GM23338 (cell line): Measurements from ENCODE around the gene PML. TPM values are rescaled to one million over a fixed set of nuclear protein-coding genes. Genes with fewer than 3 reads are reported as not detected.

Source experiments
- ATAC-seq: fragments of 200-7000 bp; cut with Tn5 transposase; 3 replicates; pipeline ENCODE4 v1.9.1; 2020
- DNase-seq: peaks from one replicate; pipeline ENCODE4 v3.0.0-alpha.2; 2015; ENCODE audit warnings: low spot score
- H2AFZ ChIP-seq: fragments of 200-600 bp; sonication (generic); 2 replicates; pipeline ENCODE4 v1.8.0; 2016; ENCODE audit warnings: antibody characterized with exemption, mild to moderate bottlenecking, moderate library complexity
- H3F3A ChIP-seq: fragments of 200-600 bp; sonication (generic); replicated peaks from 2 replicates; pipeline ENCODE4 v1.8.0; 2017; ENCODE audit warnings: antibody characterized with exemption, mixed run types, low read depth
- H3K27ac ChIP-seq: fragments of 200-600 bp; sonication (generic); 2 replicates; pipeline ENCODE4 v1.6.1; 2016; ENCODE audit warnings: low read depth
- H3K27me3 ChIP-seq: fragments of 200-600 bp; sonication (generic); 2 replicates; pipeline ENCODE4 v1.8.0; 2016; ENCODE audit warnings: mild to moderate bottlenecking, mixed run types, moderate library complexity; ENCODE audit not compliant: insufficient read depth
- H3K36me3 ChIP-seq: fragments of 200-600 bp; sonication (generic); 2 replicates; pipeline ENCODE4 v1.8.0; 2016; ENCODE audit warnings: mild to moderate bottlenecking; ENCODE audit not compliant: insufficient read depth
- H3K4me1 ChIP-seq: fragments of 200-600 bp; sonication (generic); 2 replicates; pipeline ENCODE4 v1.8.0; 2016; ENCODE audit warnings: mild to moderate bottlenecking, moderate library complexity; ENCODE audit not compliant: insufficient read depth
- H3K4me2 ChIP-seq: fragments of 200-600 bp; sonication (generic); 2 replicates; pipeline ENCODE4 v1.7.1; 2017; ENCODE audit warnings: mixed run types
- H3K4me3 ChIP-seq: fragments of 200-600 bp; sonication (generic); 2 replicates; pipeline ENCODE4 v1.6.1; 2016; ENCODE audit warnings: mixed run types
- H3K79me2 ChIP-seq: fragments of 200-600 bp; sonication (generic); replicated peaks from 2 replicates; pipeline ENCODE4 v1.8.0; 2017; ENCODE audit warnings: mild to moderate bottlenecking; ENCODE audit not compliant: insufficient read depth
- H3K9me2 ChIP-seq: fragments of 200-600 bp; sonication (generic); 2 replicates; pipeline ENCODE4 v1.8.0; 2017; ENCODE audit not compliant: insufficient read depth
- H4K20me1 ChIP-seq: fragments of 200-600 bp; sonication (generic); replicated peaks from 2 replicates; pipeline ENCODE4 v1.8.0; 2017; ENCODE audit warnings: mild to moderate bottlenecking; ENCODE audit not compliant: insufficient read depth
- H3K27ac Mint-ChIP-seq: 2 replicates; pipeline ENCODE4 v1.8.0; 2020; ENCODE audit warnings: inconsistent platforms, mild to moderate bottlenecking, moderate library complexity, mixed read lengths
- H3K27me3 Mint-ChIP-seq: 3 replicates; pipeline ENCODE4 v1.8.0; 2022; ENCODE audit warnings: low read depth, mild to moderate bottlenecking, moderate library complexity, mixed read lengths, inconsistent platforms; ENCODE audit not compliant: insufficient read depth, poor library complexity
- H3K36me3 Mint-ChIP-seq: 3 replicates; pipeline ENCODE4 v1.8.0; 2021; ENCODE audit warnings: low read depth, mild to moderate bottlenecking, inconsistent platforms, moderate library complexity, mixed read lengths
- H3K4me1 Mint-ChIP-seq: 3 replicates; pipeline ENCODE4 v1.8.0; 2020; ENCODE audit warnings: mild to moderate bottlenecking, inconsistent platforms, mixed read lengths
- H3K4me3 Mint-ChIP-seq: 3 replicates; pipeline ENCODE4 v1.8.0; 2021; ENCODE audit warnings: moderate library complexity, mild to moderate bottlenecking, inconsistent platforms, mixed read lengths
- H3K9me3 Mint-ChIP-seq: 3 replicates; pipeline ENCODE4 v1.8.0; 2020; ENCODE audit warnings: moderate library complexity, mild to moderate bottlenecking, inconsistent platforms, mixed read lengths
- CREB1 ChIP-seq: fragments of 250-450 bp; sonication (Bioruptor Pico); IDR thresholded peaks from 2 replicates; pipeline ENCODE4 v1.5.0; 2020; ENCODE audit warnings: low read depth, mild to moderate bottlenecking, moderate library complexity
- EZH2 ChIP-seq: fragments of 200-600 bp; sonication (generic); IDR thresholded peaks from one replicate; pipeline ENCODE4 v1.8.0; 2017; ENCODE audit warnings: antibody characterized with exemption, mild to moderate bottlenecking, low read depth; ENCODE audit not compliant: unreplicated experiment
- EZH2phosphoT487 ChIP-seq: fragments of 200-600 bp; sonication (generic); IDR thresholded peaks from one replicate; pipeline ENCODE4 v1.8.1; 2018; ENCODE audit warnings: antibody characterized with exemption; ENCODE audit not compliant: unreplicated experiment
- JUNB ChIP-seq: IDR thresholded peaks from one replicate; pipeline ENCODE4 v1.6.1; 2016; ENCODE audit warnings: antibody characterized with exemption; ENCODE audit not compliant: unreplicated experiment
- NANOG ChIP-seq: IDR thresholded peaks from 2 replicates; pipeline ENCODE4 v1.6.1; 2016; ENCODE audit warnings: antibody characterized with exemption, borderline replicate concordance
- POLR2AphosphoS5 ChIP-seq: IDR thresholded peaks from 2 replicates; pipeline ENCODE4 v1.6.1; 2016; ENCODE audit warnings: antibody characterized with exemption, low read depth
- STAT1 ChIP-seq: IDR thresholded peaks from one replicate; pipeline ENCODE4 v1.6.1; 2016; ENCODE audit warnings: antibody characterized with exemption; ENCODE audit not compliant: unreplicated experiment
- ZNF114 ChIP-seq: fragments of 250-450 bp; sonication (Bioruptor Pico); IDR thresholded peaks from 2 replicates; pipeline ENCODE4 v1.5.0; 2020; ENCODE audit warnings: mild to moderate bottlenecking, moderate library complexity
- ZNF331 ChIP-seq: fragments of 250-450 bp; sonication (Bioruptor Pico); IDR thresholded peaks from 2 replicates; pipeline ENCODE4 v1.5.0; 2020; ENCODE audit warnings: low read depth, mild to moderate bottlenecking, moderate library complexity
- polyA plus RNA-seq: library from polyadenylated mRNA; unstranded; fragments of >200 nt; fragmentation: Nextera tagmentation; extraction: Ambion mirVana; gene quantifications from 2 replicates; pipeline ENCODE4 v1.2.1, GENCODE V29; 2016
- total RNA-seq: library from RNA; depleted of rRNA; stranded (reverse); fragments of >200 nt; shearing (Covaris generic); gene quantifications from 2 replicates; pipeline ENCODE4 v1.2.3, GENCODE V29; 2014
- TF ChIP-seq, protein P1 (sequence below), 2 experiments: fragments of 200-600 bp in 1 of 2; sonication (generic) in 1 of 2; conservative IDR thresholded peaks; 2 replicates each; pipeline versions ENCODE4 v1.5.1 to v1.6.1; 2016 to 2017; ENCODE audit warnings: antibody characterized with exemption in 2 of 2, low read depth in 2 of 2, mild to moderate bottlenecking in 2 of 2, moderate library complexity in 1 of 2
- TF ChIP-seq, protein P2 (sequence below): IDR thresholded peaks from 2 replicates; pipeline ENCODE4 v1.6.1; 2016; ENCODE audit warnings: antibody characterized with exemption
- TF ChIP-seq, protein P3 (sequence below): IDR thresholded peaks from one replicate; pipeline ENCODE4 v1.6.1; 2018; ENCODE audit warnings: antibody characterized with exemption; ENCODE audit not compliant: unreplicated experiment
- TF ChIP-seq, protein P4 (sequence below): fragments of 250-450 bp; sonication (Bioruptor Pico); IDR thresholded peaks from 2 replicates; pipeline ENCODE4 v1.5.0; 2020; ENCODE audit warnings: mild to moderate bottlenecking, moderate library complexity

The PML gene
- total and polyA plus RNA-seq, 2 experiments from 2014 or later = 19.0 to 73.1 TPM

DNA sequence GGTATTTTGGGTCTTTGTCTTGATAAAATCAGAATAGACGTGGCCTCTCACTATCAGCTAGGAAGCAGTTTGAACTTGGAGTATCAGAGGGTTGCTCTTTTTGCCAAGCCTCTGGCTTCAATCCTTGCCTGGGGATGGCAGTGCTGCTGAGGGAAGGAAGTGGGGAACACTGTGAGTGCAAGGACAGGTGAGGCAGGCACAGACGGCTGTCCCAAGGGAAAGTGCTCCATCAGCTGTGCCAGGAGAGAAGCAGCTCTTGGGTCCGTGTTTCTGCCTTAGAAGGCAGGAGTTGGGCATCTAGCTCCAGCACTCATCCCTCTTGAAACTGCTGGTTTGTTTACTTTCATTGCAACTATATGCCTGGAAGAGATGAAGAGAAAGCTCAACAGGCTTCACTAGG, 33.2 kb downstream of the PML start:
- Mint-ChIP-seq H3K4me1 (no peaks in the 10 kb centered on the region), H3K4me3 (no peak overlapping the region), H3K36me3 (peaks cover 17% of the 10 kb centered on the region), H3K9me3 (no peaks in the 10 kb centered on the region), H3K27ac (peak overlapping the region; percentile 72; the same call in 1 of the 2 replicates), H3K27me3 (peaks cover 6% of the 10 kb centered on the region)
- Histone ChIP-seq H3K27me3 (no peaks in the 10 kb centered on the region), H3K4me1 (no peaks in the 10 kb centered on the region), H4K20me1 (no peaks in the 10 kb centered on the region; the same call in 1 of the 2 replicates), H3F3A (no peaks in the 10 kb centered on the region), H3K9me2 (no peaks in the 10 kb centered on the region), H2AFZ (no peak overlapping the region), H3K36me3 (no peaks in the 10 kb centered on the region; the same call in 1 of the 2 replicates), H3K4me3 (no peak overlapping the region), H3K4me2 (no peak overlapping the region), H3K79me2 (no peaks in the 10 kb centered on the region), H3K27ac (no peak overlapping the region)
- TF ChIP-seq NANOG (no peak), CREB1 (CRISPR knock-in tag) (no peak), ZNF331 (CRISPR knock-in tag) (no peak), EZH2phosphoT487 (no peak), STAT1 (no peak), JUNB (no peak), EZH2 (no peak), POLR2AphosphoS5 (no peak), ZNF114 (no peak)
- TF ChIP-seq, protein P1, sequence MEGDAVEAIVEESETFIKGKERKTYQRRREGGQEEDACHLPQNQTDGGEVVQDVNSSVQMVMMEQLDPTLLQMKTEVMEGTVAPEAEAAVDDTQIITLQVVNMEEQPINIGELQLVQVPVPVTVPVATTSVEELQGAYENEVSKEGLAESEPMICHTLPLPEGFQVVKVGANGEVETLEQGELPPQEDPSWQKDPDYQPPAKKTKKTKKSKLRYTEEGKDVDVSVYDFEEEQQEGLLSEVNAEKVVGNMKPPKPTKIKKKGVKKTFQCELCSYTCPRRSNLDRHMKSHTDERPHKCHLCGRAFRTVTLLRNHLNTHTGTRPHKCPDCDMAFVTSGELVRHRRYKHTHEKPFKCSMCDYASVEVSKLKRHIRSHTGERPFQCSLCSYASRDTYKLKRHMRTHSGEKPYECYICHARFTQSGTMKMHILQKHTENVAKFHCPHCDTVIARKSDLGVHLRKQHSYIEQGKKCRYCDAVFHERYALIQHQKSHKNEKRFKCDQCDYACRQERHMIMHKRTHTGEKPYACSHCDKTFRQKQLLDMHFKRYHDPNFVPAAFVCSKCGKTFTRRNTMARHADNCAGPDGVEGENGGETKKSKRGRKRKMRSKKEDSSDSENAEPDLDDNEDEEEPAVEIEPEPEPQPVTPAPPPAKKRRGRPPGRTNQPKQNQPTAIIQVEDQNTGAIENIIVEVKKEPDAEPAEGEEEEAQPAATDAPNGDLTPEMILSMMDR (conservative IDR thresholded peaks at IDR 0.05; ENCODE audit: low read depth in 2 of 2) = no peak
- TF ChIP-seq, protein P2, sequence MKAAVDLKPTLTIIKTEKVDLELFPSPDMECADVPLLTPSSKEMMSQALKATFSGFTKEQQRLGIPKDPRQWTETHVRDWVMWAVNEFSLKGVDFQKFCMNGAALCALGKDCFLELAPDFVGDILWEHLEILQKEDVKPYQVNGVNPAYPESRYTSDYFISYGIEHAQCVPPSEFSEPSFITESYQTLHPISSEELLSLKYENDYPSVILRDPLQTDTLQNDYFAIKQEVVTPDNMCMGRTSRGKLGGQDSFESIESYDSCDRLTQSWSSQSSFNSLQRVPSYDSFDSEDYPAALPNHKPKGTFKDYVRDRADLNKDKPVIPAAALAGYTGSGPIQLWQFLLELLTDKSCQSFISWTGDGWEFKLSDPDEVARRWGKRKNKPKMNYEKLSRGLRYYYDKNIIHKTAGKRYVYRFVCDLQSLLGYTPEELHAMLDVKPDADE = no peak
- TF ChIP-seq, protein P3, sequence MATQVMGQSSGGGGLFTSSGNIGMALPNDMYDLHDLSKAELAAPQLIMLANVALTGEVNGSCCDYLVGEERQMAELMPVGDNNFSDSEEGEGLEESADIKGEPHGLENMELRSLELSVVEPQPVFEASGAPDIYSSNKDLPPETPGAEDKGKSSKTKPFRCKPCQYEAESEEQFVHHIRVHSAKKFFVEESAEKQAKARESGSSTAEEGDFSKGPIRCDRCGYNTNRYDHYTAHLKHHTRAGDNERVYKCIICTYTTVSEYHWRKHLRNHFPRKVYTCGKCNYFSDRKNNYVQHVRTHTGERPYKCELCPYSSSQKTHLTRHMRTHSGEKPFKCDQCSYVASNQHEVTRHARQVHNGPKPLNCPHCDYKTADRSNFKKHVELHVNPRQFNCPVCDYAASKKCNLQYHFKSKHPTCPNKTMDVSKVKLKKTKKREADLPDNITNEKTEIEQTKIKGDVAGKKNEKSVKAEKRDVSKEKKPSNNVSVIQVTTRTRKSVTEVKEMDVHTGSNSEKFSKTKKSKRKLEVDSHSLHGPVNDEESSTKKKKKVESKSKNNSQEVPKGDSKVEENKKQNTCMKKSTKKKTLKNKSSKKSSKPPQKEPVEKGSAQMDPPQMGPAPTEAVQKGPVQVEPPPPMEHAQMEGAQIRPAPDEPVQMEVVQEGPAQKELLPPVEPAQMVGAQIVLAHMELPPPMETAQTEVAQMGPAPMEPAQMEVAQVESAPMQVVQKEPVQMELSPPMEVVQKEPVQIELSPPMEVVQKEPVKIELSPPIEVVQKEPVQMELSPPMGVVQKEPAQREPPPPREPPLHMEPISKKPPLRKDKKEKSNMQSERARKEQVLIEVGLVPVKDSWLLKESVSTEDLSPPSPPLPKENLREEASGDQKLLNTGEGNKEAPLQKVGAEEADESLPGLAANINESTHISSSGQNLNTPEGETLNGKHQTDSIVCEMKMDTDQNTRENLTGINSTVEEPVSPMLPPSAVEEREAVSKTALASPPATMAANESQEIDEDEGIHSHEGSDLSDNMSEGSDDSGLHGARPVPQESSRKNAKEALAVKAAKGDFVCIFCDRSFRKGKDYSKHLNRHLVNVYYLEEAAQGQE = no peak
- TF ChIP-seq, protein P4, sequence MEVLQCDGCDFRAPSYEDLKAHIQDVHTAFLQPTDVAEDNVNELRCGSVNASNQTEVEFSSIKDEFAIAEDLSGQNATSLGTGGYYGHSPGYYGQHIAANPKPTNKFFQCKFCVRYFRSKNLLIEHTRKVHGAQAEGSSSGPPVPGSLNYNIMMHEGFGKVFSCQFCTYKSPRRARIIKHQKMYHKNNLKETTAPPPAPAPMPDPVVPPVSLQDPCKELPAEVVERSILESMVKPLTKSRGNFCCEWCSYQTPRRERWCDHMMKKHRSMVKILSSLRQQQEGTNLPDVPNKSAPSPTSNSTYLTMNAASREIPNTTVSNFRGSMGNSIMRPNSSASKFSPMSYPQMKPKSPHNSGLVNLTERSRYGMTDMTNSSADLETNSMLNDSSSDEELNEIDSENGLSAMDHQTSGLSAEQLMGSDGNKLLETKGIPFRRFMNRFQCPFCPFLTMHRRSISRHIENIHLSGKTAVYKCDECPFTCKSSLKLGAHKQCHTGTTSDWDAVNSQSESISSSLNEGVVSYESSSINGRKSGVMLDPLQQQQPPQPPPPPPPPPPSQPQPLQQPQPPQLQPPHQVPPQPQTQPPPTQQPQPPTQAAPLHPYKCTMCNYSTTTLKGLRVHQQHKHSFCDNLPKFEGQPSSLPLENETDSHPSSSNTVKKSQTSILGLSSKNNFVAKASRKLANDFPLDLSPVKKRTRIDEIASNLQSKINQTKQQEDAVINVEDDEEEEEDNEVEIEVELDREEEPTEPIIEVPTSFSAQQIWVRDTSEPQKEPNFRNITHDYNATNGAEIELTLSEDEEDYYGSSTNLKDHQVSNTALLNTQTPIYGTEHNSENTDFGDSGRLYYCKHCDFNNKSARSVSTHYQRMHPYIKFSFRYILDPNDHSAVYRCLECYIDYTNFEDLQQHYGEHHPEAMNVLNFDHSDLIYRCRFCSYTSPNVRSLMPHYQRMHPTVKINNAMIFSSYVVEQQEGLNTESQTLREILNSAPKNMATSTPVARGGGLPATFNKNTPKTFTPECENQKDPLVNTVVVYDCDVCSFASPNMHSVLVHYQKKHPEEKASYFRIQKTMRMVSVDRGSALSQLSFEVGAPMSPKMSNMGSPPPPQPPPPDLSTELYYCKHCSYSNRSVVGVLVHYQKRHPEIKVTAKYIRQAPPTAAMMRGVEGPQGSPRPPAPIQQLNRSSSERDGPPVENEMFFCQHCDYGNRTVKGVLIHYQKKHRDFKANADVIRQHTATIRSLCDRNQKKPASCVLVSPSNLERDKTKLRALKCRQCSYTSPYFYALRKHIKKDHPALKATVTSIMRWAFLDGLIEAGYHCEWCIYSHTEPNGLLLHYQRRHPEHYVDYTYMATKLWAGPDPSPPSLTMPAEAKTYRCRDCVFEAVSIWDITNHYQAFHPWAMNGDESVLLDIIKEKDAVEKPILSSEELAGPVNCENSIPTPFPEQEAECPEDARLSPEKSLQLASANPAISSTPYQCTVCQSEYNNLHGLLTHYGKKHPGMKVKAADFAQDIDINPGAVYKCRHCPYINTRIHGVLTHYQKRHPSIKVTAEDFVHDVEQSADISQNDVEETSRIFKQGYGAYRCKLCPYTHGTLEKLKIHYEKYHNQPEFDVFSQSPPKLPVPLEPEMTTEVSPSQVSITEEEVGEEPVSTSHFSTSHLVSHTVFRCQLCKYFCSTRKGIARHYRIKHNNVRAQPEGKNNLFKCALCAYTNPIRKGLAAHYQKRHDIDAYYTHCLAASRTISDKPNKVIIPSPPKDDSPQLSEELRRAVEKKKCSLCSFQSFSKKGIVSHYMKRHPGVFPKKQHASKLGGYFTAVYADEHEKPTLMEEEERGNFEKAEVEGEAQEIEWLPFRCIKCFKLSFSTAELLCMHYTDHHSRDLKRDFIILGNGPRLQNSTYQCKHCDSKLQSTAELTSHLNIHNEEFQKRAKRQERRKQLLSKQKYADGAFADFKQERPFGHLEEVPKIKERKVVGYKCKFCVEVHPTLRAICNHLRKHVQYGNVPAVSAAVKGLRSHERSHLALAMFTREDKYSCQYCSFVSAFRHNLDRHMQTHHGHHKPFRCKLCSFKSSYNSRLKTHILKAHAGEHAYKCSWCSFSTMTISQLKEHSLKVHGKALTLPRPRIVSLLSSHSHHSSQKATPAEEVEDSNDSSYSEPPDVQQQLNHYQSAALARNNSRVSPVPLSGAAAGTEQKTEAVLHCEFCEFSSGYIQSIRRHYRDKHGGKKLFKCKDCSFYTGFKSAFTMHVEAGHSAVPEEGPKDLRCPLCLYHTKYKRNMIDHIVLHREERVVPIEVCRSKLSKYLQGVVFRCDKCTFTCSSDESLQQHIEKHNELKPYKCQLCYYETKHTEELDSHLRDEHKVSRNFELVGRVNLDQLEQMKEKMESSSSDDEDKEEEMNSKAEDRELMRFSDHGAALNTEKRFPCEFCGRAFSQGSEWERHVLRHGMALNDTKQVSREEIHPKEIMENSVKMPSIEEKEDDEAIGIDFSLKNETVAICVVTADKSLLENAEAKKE (CRISPR knock-in tag) = no peak
- ATAC-seq (no peak), DNase-seq (no peak)
